WTC11 (cell line): ENCODE measurements around the gene HNRNPH3. TPM values are rescaled to one million over a fixed set of nuclear protein-coding genes. Genes with fewer than 3 reads are reported as not detected.

ENCODE experiments used
- ATAC-seq: fragments of 200-7000 bp; cut with Tn5 transposase; 2 replicates; pipeline ENCODE4 v1.10.0; 2021; ENCODE audit warnings: mild to moderate bottlenecking, moderate library complexity
- CTCF ChIA-PET: fragments of 300-600 bp; sonication (Branson Sonifier 250); formaldehyde crosslinking; loops from one replicate; lab custom pipeline; 2021; ENCODE audit warnings: antibody characterized with exemption; lab: Charles Lee
- POLR2A ChIA-PET: fragments of 350-600 bp; sonication (Branson Sonifier 250); formaldehyde crosslinking; loops from one replicate; lab custom pipeline; 2021; ENCODE audit warnings: antibody characterized with exemption; lab: Charles Lee
- DNase-seq: peaks from one replicate; pipeline ENCODE4 v3.0.0; 2021; ENCODE audit warnings: low spot score
- H3K27ac Mint-ChIP-seq: 2 replicates; pipeline ENCODE4 v1.8.0; 2021; ENCODE audit warnings: mixed read lengths
- H3K27me3 Mint-ChIP-seq: 2 replicates; pipeline ENCODE4 v1.8.0; 2021; ENCODE audit warnings: low read depth, mild to moderate bottlenecking, moderate library complexity, mixed read lengths
- H3K36me3 Mint-ChIP-seq: 2 replicates; pipeline ENCODE4 v1.8.0; 2021; ENCODE audit warnings: mixed read lengths
- H3K4me1 Mint-ChIP-seq: 2 replicates; pipeline ENCODE4 v1.8.0; 2022; ENCODE audit warnings: mixed read lengths
- H3K4me3 Mint-ChIP-seq: 2 replicates; pipeline ENCODE4 v1.8.0; 2021; ENCODE audit warnings: mild to moderate bottlenecking, moderate library complexity, mixed read lengths
- H3K9me3 Mint-ChIP-seq: 2 replicates; pipeline ENCODE4 v1.8.0; 2021; ENCODE audit warnings: mixed read lengths
- AR ChIP-seq: fragments of 250-450 bp; sonication (Bioruptor Pico); IDR thresholded peaks from 2 replicates; pipeline ENCODE4 v1.9.0; 2021; ENCODE audit warnings: mild to moderate bottlenecking
- E2F4 ChIP-seq: sonication (generic); formaldehyde crosslinking; IDR thresholded peaks from 2 replicates; pipeline ENCODE4 v1.8.1; 2022; ENCODE audit warnings: low read depth, mild to moderate bottlenecking, moderate library complexity, missing genetic modification reagents, borderline replicate concordance
- ETV6 ChIP-seq: sonication (generic); formaldehyde crosslinking; IDR thresholded peaks from 2 replicates; pipeline ENCODE4 v1.8.1; 2022; ENCODE audit warnings: mild to moderate bottlenecking, missing genetic modification reagents
- GABPB1 ChIP-seq: sonication (generic); formaldehyde crosslinking; IDR thresholded peaks from 2 replicates; pipeline ENCODE4 v1.8.1; 2023; ENCODE audit warnings: mild to moderate bottlenecking, missing genetic modification reagents
- GRHL2 ChIP-seq: fragments of 250-450 bp; sonication (Bioruptor Pico); IDR thresholded peaks from 2 replicates; pipeline ENCODE4 v1.8.0; 2022; ENCODE audit warnings: mild to moderate bottlenecking, moderate library complexity; ENCODE audit not compliant: insufficient replicate concordance, severe bottlenecking
- HMGA2 ChIP-seq: fragments of 250-450 bp; sonication (Bioruptor Pico); IDR thresholded peaks from 2 replicates; pipeline ENCODE4 v1.4.0; 2021; ENCODE audit warnings: mild to moderate bottlenecking, moderate library complexity
- IRF1 ChIP-seq: sonication (generic); formaldehyde crosslinking; IDR thresholded peaks from 2 replicates; pipeline ENCODE4 v1.8.0; 2023; ENCODE audit warnings: missing genetic modification reagents
- JUN ChIP-seq: sonication (generic); formaldehyde crosslinking; IDR thresholded peaks from 2 replicates; pipeline ENCODE4 v1.8.0; 2023; ENCODE audit warnings: mild to moderate bottlenecking, missing genetic modification reagents
- NFE2L1 ChIP-seq: sonication (generic); formaldehyde crosslinking; IDR thresholded peaks from 2 replicates; pipeline ENCODE4 v1.8.1; 2023; ENCODE audit warnings: missing genetic modification reagents
- NR1H2 ChIP-seq: sonication (generic); formaldehyde crosslinking; IDR thresholded peaks from 2 replicates; pipeline ENCODE4 v1.9.0; 2021; ENCODE audit warnings: mild to moderate bottlenecking, moderate library complexity, missing genetic modification reagents
- NR2C2 ChIP-seq: sonication (generic); formaldehyde crosslinking; IDR thresholded peaks from 2 replicates; pipeline ENCODE4 v1.8.0; 2022; ENCODE audit warnings: mild to moderate bottlenecking, missing genetic modification reagents
- PREB ChIP-seq: sonication (generic); formaldehyde crosslinking; IDR thresholded peaks from 2 replicates; pipeline ENCODE4 v1.8.1; 2022; ENCODE audit warnings: mild to moderate bottlenecking, missing genetic modification reagents, moderate library complexity, borderline replicate concordance
- RELA ChIP-seq: sonication (generic); formaldehyde crosslinking; IDR thresholded peaks from 2 replicates; pipeline ENCODE4 v1.8.1; 2022; ENCODE audit warnings: missing genetic modification reagents, mild to moderate bottlenecking, borderline replicate concordance
- SMAD3 ChIP-seq: sonication (generic); formaldehyde crosslinking; IDR thresholded peaks from 2 replicates; pipeline ENCODE4 v1.8.0; 2022; ENCODE audit warnings: missing genetic modification reagents, mild to moderate bottlenecking, borderline replicate concordance
- SP1 ChIP-seq: sonication (generic); formaldehyde crosslinking; conservative IDR thresholded peaks from 2 replicates; pipeline ENCODE4 v1.8.1; 2022; ENCODE audit warnings: missing genetic modification reagents
- TEAD4 ChIP-seq: sonication (generic); formaldehyde crosslinking; IDR thresholded peaks from 2 replicates; pipeline ENCODE4 v1.8.0; 2022; ENCODE audit warnings: mild to moderate bottlenecking, missing genetic modification reagents
- ZBTB43 ChIP-seq: sonication (generic); formaldehyde crosslinking; IDR thresholded peaks from 2 replicates; pipeline ENCODE4 v1.8.1; 2023; ENCODE audit warnings: mild to moderate bottlenecking, missing genetic modification reagents
- ZNF121 ChIP-seq: sonication (generic); formaldehyde crosslinking; IDR thresholded peaks from 2 replicates; pipeline ENCODE4 v1.8.0; 2023; ENCODE audit warnings: missing genetic modification reagents
- ZNF317 ChIP-seq: sonication (generic); formaldehyde crosslinking; IDR thresholded peaks from 2 replicates; pipeline ENCODE4 v1.8.1; 2023; ENCODE audit warnings: low read depth, mild to moderate bottlenecking, moderate library complexity, missing genetic modification reagents, borderline replicate concordance
- ZNF416 ChIP-seq: fragments of 250-450 bp; sonication (Bioruptor Pico); IDR thresholded peaks from 2 replicates; pipeline ENCODE4 v1.9.0; 2021; ENCODE audit warnings: mild to moderate bottlenecking, inconsistent platforms
- ZNF532 ChIP-seq: fragments of 250-450 bp; sonication (Bioruptor Pico); IDR thresholded peaks from 2 replicates; pipeline ENCODE4 v1.9.0; 2021; ENCODE audit warnings: mild to moderate bottlenecking, borderline replicate concordance
- ZNF671 ChIP-seq: fragments of 250-450 bp; sonication (Bioruptor Pico); IDR thresholded peaks from 2 replicates; pipeline ENCODE4 v1.8.0; 2021; ENCODE audit warnings: mild to moderate bottlenecking
- ZSCAN18 ChIP-seq: fragments of 250-450 bp; sonication (Bioruptor Pico); IDR thresholded peaks from 2 replicates; pipeline ENCODE4 v2.1.2; 2022; ENCODE audit warnings: mild to moderate bottlenecking, moderate library complexity
- total RNA-seq: library from RNA; stranded (reverse); gene quantifications from 3 replicates; pipeline ENCODE4 v1.2.3, GENCODE V29; 2021

Gene HNRNPH3
- total RNA-seq, 1 experiment from 2014 or later: 223 TPM

- CTCF ChIA-PET: no interaction called here
- Mint-ChIP-seq H3K4me1 (no peaks in the 10 kb centered on the region), H3K27ac (no peak overlapping the region), H3K9me3 (peaks cover 22% of the 10 kb centered on the region), H3K27me3 (peaks cover 10% of the 10 kb centered on the region), H3K36me3 (peaks cover 14% of the 10 kb centered on the region), H3K4me3 (no peak overlapping the region)
- no peak for DNase-seq
- ATAC-seq: no peak
- no peak for TF ChIP-seq GABPB1 (CRISPR knock-in tag)
- no peak for TF ChIP-seq PREB
- TF ChIP-seq ZNF317: no peak
- no peak for TF ChIP-seq ZNF671 (CRISPR knock-in tag)
- TF ChIP-seq NFE2L1: no peak
- no peak for TF ChIP-seq SMAD3 (CRISPR knock-in tag)
- TF ChIP-seq NR1H2 (CRISPR knock-in tag): no peak
- TF ChIP-seq IRF1 (CRISPR knock-in tag): no peak
- TF ChIP-seq NR2C2 (CRISPR knock-in tag): no peak
- no peak for TF ChIP-seq ZBTB43 (CRISPR knock-in tag)
- no peak for TF ChIP-seq ZNF416 (CRISPR knock-in tag)
- TF ChIP-seq JUN (CRISPR knock-in tag): no peak
- no peak for TF ChIP-seq TEAD4 (CRISPR knock-in tag)
- POLR2A ChIA-PET: interaction anchor here (1.1 to 2.0 kb wide), 2 partner anchors 14 to 16 kb away, joined by 4 to 6 read pairs; partner anchors contain the start of gene HNRNPH3
These were observed 16.3 kb upstream of the HNRNPH3 start for GRCh38 chr10:68315582-68315981.

GRCh38 chr10:68318331-68319059 lies 13.4 kb upstream of the HNRNPH3 start:
- DNase-seq (no peak), ATAC-seq (no peak)
- Mint-ChIP-seq H3K27me3 (peaks cover 10% of the 10 kb centered on the region), H3K4me1 (no peaks in the 10 kb centered on the region), H3K4me3 (no peak overlapping the region), H3K9me3 (peaks cover 22% of the 10 kb centered on the region), H3K36me3 (peaks cover 14% of the 10 kb centered on the region), H3K27ac (no peak overlapping the region)
- CTCF ChIA-PET: interaction anchor here (1.3 kb wide), 1 partner anchor 106 kb away, joined by 4 read pairs; no protein-coding TSS in a partner anchor
- POLR2A ChIA-PET: no interaction called here
- no peak for TF ChIP-seq ZSCAN18 (CRISPR knock-in tag)
- no peak for TF ChIP-seq ETV6 (CRISPR knock-in tag)
- TF ChIP-seq AR: no peak
- TF ChIP-seq HMGA2: no peak
- TF ChIP-seq SP1 (CRISPR knock-in tag): no peak
- no peak for TF ChIP-seq ZNF121 (CRISPR knock-in tag)
- TF ChIP-seq RELA (CRISPR knock-in tag): no peak
- TF ChIP-seq ZNF532: no peak
- TF ChIP-seq GRHL2 (CRISPR knock-in tag): no peak
- TF ChIP-seq ZNF416 (CRISPR knock-in tag): no peak
- no peak for TF ChIP-seq E2F4 (CRISPR knock-in tag)
